Right ventricle myocardium superior (tissue), 1 donor: ENCODE measurements around the gene IER5. TPM values are rescaled to one million over a fixed set of nuclear protein-coding genes. Genes with fewer than 3 reads are reported as not detected.

ENCODE experiments used
- ATAC-seq: fragments of 200-7000 bp; cut with Tn5 transposase; one replicate; pipeline ENCODE4 v1.9.1; 2020; ENCODE audit warnings: mild to moderate bottlenecking; ENCODE audit not compliant: poor library complexity
- DNase-seq: peaks from one replicate; pipeline ENCODE4 v3.0.0-alpha.2; 2020
- intact Hi-C: fragments of 100-400 bp; cut with DNase I; formaldehyde crosslinking; loops from one replicate; pipeline ENCODE4 v1.11.2; 2022
- total RNA-seq: library from RNA; stranded (reverse); fragmentation: NEBNext Ultra II Directional; extraction: Animal tissue kit (Norgen Biotek cat#: 25700); gene quantifications from one replicate; pipeline ENCODE4 v1.2.1, GENCODE V29; 2021
- donor health status: DM: no; HTN: yes; CAD: no; lungs with severe emphysema.

The IER5 gene
- total RNA-seq, 1 donor from 2014 or later: 15.1 TPM

- ATAC-seq: no peak
- DNase-seq: no peak
- intact Hi-C loops: no loop called here
Measured at GRCh38 chr1:181092056-181092455, 3.6 kb downstream of the IER5 start.

- intact Hi-C loops: no loop called here
- ATAC-seq: no peak
- no peak for DNase-seq
Measured at GRCh38 chr1:181092883-181093458, 4.5 kb downstream of the IER5 start.

- intact Hi-C loops: no loop called here
- ATAC-seq (peak; percentile 45), DNase-seq (no peak)
Measured at GRCh38 chr1:181094416-181095212, 6.1 kb downstream of the IER5 start.

- no peak for ATAC-seq
- intact Hi-C loops: no loop called here
- no peak for DNase-seq
Measured at GRCh38 chr1:181095260-181095659, 6.8 kb downstream of the IER5 start.

GRCh38 chr1:181095763-181096184 lies 7.3 kb downstream of the IER5 start:
- DNase-seq (no peak), ATAC-seq (no peak)
- intact Hi-C loops: no loop called here

GRCh38 chr1:181097242-181097641 lies 8.7 kb downstream of the IER5 start:
- intact Hi-C loops: no loop called here
- ATAC-seq (no peak), DNase-seq (no peak)

GRCh38 chr1:181099152-181100014 lies 10.9 kb downstream of the IER5 start:
- intact Hi-C loops: no loop called here
- ATAC-seq: no peak
- DNase-seq: no peak

GRCh38 chr1:181100015-181100905 lies 11.8 kb downstream of the IER5 start:
- intact Hi-C loops: no loop called here
- ATAC-seq (no peak), DNase-seq (no peak)

GRCh38 chr1:181100934-181101333 lies 12.4 kb downstream of the IER5 start:
- ATAC-seq (no peak), DNase-seq (no peak)
- intact Hi-C loops: no loop called here

- intact Hi-C loops: no loop called here
Measured at GRCh38 chr1:181101581-181102226, 13.2 kb downstream of the IER5 start.

GRCh38 chr1:181102841-181103240 lies 14.3 kb downstream of the IER5 start:
- intact Hi-C loops: no loop called here
- DNase-seq (no peak), ATAC-seq (no peak)

More at GRCh38 chr1:181101581-181102226, 13.2 kb downstream of the IER5 start:
- ATAC-seq (no peak), DNase-seq (no peak)

- intact Hi-C loops: no loop called here
- ATAC-seq: no peak
- DNase-seq: no peak
Measured at GRCh38 chr1:181103399-181103798, 14.9 kb downstream of the IER5 start.

- intact Hi-C loops: no loop called here
- DNase-seq: no peak
Measured at GRCh38 chr1:181104042-181104789, 15.7 kb downstream of the IER5 start.

GRCh38 chr1:181104790-181105133 lies 16.3 kb downstream of the IER5 start:
- intact Hi-C loops: loop anchor here (5.0 kb wide), 1 partner anchor 38 kb away; no protein-coding TSS in a partner anchor
- ATAC-seq: no peak
- no peak for DNase-seq

More at GRCh38 chr1:181104042-181104789, 15.7 kb downstream of the IER5 start:
- peak; percentile 31 for ATAC-seq

- DNase-seq: peak; percentile 98
- intact Hi-C loops: loop anchor here (5.0 kb wide), 1 partner anchor 37 kb away; no protein-coding TSS in a partner anchor
Measured at GRCh38 chr1:181105134-181106021, 16.9 kb downstream of the IER5 start.

GRCh38 chr1:181106022-181106312 lies 17.5 kb downstream of the IER5 start:
- intact Hi-C loops: loop anchor here (5.0 kb wide), 1 partner anchor 36 kb away; no protein-coding TSS in a partner anchor
- ATAC-seq: no peak
- no peak for DNase-seq

More at GRCh38 chr1:181105134-181106021, 16.9 kb downstream of the IER5 start:
- ATAC-seq: peak; percentile 97
